Hepatocyte (in vitro differentiated cells): ENCODE data around the gene NFIX. TPM values are rescaled to one million over a fixed set of nuclear protein-coding genes. Genes with fewer than 3 reads are reported as not detected.

Source experiments
- DNase-seq: peaks from one replicate; pipeline ENCODE4 v3.0.0-alpha.2; 2016; ENCODE audit warnings: low spot score
- H2AFZ ChIP-seq: fragments of 200-600 bp; sonication (generic); 2 replicates; pipeline ENCODE4 v1.6.0; 2016; ENCODE audit warnings: antibody characterized with exemption, mild to moderate bottlenecking
- H3K27ac ChIP-seq: fragments of 200-600 bp; sonication (generic); 2 replicates; pipeline ENCODE4 v1.5.1; 2016; ENCODE audit warnings: mild to moderate bottlenecking
- H3K27me3 ChIP-seq: fragments of 200-600 bp; sonication (generic); 2 replicates; pipeline ENCODE4 v1.6.1; 2016
- H3K36me3 ChIP-seq: fragments of 200-600 bp; sonication (generic); replicated peaks from 2 replicates; pipeline ENCODE4 v1.5.1; 2016; ENCODE audit warnings: low read depth; ENCODE audit not compliant: insufficient read depth
- H3K4me1 ChIP-seq: fragments of 200-600 bp; sonication (generic); 2 replicates; pipeline ENCODE4 v1.5.1; 2016; ENCODE audit warnings: mild to moderate bottlenecking, moderate library complexity; ENCODE audit not compliant: insufficient read depth
- H3K4me2 ChIP-seq: fragments of 200-600 bp; sonication (generic); 2 replicates; pipeline ENCODE4 v1.6.0; 2016
- H3K4me3 ChIP-seq: fragments of 200-600 bp; sonication (generic); 2 replicates; pipeline ENCODE4 v1.5.1; 2016; ENCODE audit warnings: mild to moderate bottlenecking
- H3K79me2 ChIP-seq: fragments of 200-600 bp; sonication (generic); 2 replicates; pipeline ENCODE4 v1.6.0; 2017; ENCODE audit warnings: mild to moderate bottlenecking
- H3K9me2 ChIP-seq: fragments of 200-600 bp; sonication (generic); replicated peaks from 2 replicates; pipeline ENCODE4 v1.6.0; 2017; ENCODE audit warnings: mild to moderate bottlenecking; ENCODE audit not compliant: insufficient read depth
- H3K9me3 ChIP-seq: fragments of 200-600 bp; sonication (generic); 2 replicates; pipeline ENCODE4 v1.5.1; 2016; ENCODE audit warnings: low read depth, mild to moderate bottlenecking
- H4K20me1 ChIP-seq: fragments of 200-600 bp; sonication (generic); 2 replicates; pipeline ENCODE4 v1.6.0; 2016; ENCODE audit warnings: mild to moderate bottlenecking; ENCODE audit not compliant: insufficient read depth, poor library complexity, severe bottlenecking
- CTCF ChIP-seq: fragments of 200-600 bp; sonication (generic); IDR thresholded peaks from 2 replicates; pipeline ENCODE4 v1.5.1; 2016; ENCODE audit warnings: antibody characterized with exemption, mild to moderate bottlenecking; ENCODE audit not compliant: poor library complexity
- EZH2 ChIP-seq: fragments of 200-600 bp; sonication (generic); IDR thresholded peaks from 2 replicates; pipeline ENCODE4 v1.6.1; 2016; ENCODE audit warnings: antibody characterized with exemption, mild to moderate bottlenecking, borderline replicate concordance
- EZH2phosphoT487 ChIP-seq: fragments of 200-600 bp; sonication (generic); IDR thresholded peaks from one replicate; pipeline ENCODE4 v1.6.1; 2018; ENCODE audit warnings: antibody characterized with exemption, mild to moderate bottlenecking, low read depth, moderate library complexity; ENCODE audit not compliant: unreplicated experiment, severe bottlenecking
- WGBS: methylation state at CpG from one replicate; pipeline ENCODE4 v1.1.6; 2016; ENCODE audit warnings: low lambda C conversion rate; ENCODE audit errors: missing lambda C conversion rate; 5-methylcytosine and 5-hydroxymethylcytosine counted together
- polyA plus RNA-seq: library from polyadenylated mRNA; unstranded; fragments of >200 nt; fragmentation: Nextera tagmentation; extraction: Ambion mirVana; gene quantifications from 2 replicates; pipeline ENCODE4 v1.2.1, GENCODE V29; 2016
- total RNA-seq: library from RNA; depleted of rRNA; stranded (reverse); fragments of >200 nt; gene quantifications from 2 replicates; pipeline ENCODE4 v1.2.3, GENCODE V29; 2014

Gene NFIX
- total and polyA plus RNA-seq, 2 experiments from 2014 or later, result 10.2 to 12.8 TPM

- no peaks in the 10 kb centered on the region for H3K79me2 ChIP-seq
- H3K27ac ChIP-seq, result no peak within 1 kb of the TSS
- peaks cover 4% of the 10 kb centered on the region for H4K20me1 ChIP-seq
- peak within 1 kb of the TSS; percentile 80 for H3K4me2 ChIP-seq
- H2AFZ ChIP-seq, result no peak within 1 kb of the TSS
- H3K9me2 ChIP-seq, result no peaks in the 10 kb centered on the region
- H3K36me3 ChIP-seq, result no peaks in the 10 kb centered on the region
- peak; percentile 82 for DNase-seq
- peaks cover 24% of the 10 kb centered on the region for H3K27me3 ChIP-seq
- H3K4me1 ChIP-seq, result peaks cover 24% of the 10 kb centered on the region
- no peaks in the 10 kb centered on the region for H3K9me3 ChIP-seq
- H3K4me3 ChIP-seq, result no peak within 1 kb of the TSS
- no peak for TF ChIP-seq CTCF
- no peak for TF ChIP-seq EZH2phosphoT487
- no peak for TF ChIP-seq EZH2
- WGBS, result 10% methylated on average over 29 of the region's 47 CpGs
Observed at GRCh38 chr19:13102666-13103580, 107.6 kb downstream of the NFIX start, which contains the start of gene LYL1. Gene LYL1, minus strand, starts transcription at chr19:13102858. Its CDS starts 1,687 bp downstream, at chr19:13101171.

- H3K4me2 ChIP-seq, result no peak overlapping the region
- no peaks in the 10 kb centered on the region for H3K9me3 ChIP-seq
- H3K4me1 ChIP-seq, result peaks cover 16% of the 10 kb centered on the region
- no peak for DNase-seq
- H3K36me3 ChIP-seq, result no peaks in the 10 kb centered on the region
- H3K9me2 ChIP-seq, result no peaks in the 10 kb centered on the region
- peaks cover 17% of the 10 kb centered on the region for H3K27me3 ChIP-seq
- H4K20me1 ChIP-seq, result no peaks in the 10 kb centered on the region
- no peak for TF ChIP-seq EZH2
- no peak for TF ChIP-seq EZH2phosphoT487
- no peak overlapping the region for H3K4me3 ChIP-seq
- WGBS, result 94% methylated on average over 13 of the region's 13 CpGs
- no peak overlapping the region for H2AFZ ChIP-seq
- H3K27ac ChIP-seq, result no peak overlapping the region
- H3K79me2 ChIP-seq, result no peaks in the 10 kb centered on the region
Observed at GRCh38 chr19:13103581-13104359, 108.5 kb downstream of the NFIX start.

GRCh38 chr19:13104360-13104847, 109.1 kb downstream of the NFIX start:
- no peaks in the 10 kb centered on the region for H3K9me2 ChIP-seq
- no peaks in the 10 kb centered on the region for H3K9me3 ChIP-seq
- H3K27ac ChIP-seq, result no peak overlapping the region
- H3K4me1 ChIP-seq, result peaks cover 12% of the 10 kb centered on the region
- peaks cover 11% of the 10 kb centered on the region for H3K27me3 ChIP-seq
- WGBS, result 68% methylated on average over 24 of the region's 33 CpGs
- TF ChIP-seq CTCF, result peak; percentile 35
- TF ChIP-seq EZH2phosphoT487, result no peak
- H3K36me3 ChIP-seq, result no peaks in the 10 kb centered on the region
- no peaks in the 10 kb centered on the region for H4K20me1 ChIP-seq
- no peak for DNase-seq
- H3K4me2 ChIP-seq, result no peak overlapping the region
- no peaks in the 10 kb centered on the region for H3K79me2 ChIP-seq
- no peak overlapping the region for H2AFZ ChIP-seq
- no peak overlapping the region for H3K4me3 ChIP-seq
